Ovary (tissue), 3 donors: ENCODE results near the gene OLFM1.

ENCODE experiments used
- CTCF ChIP-seq, 3 donors: fragments of 450-650 bp in 2 of 3; fragments of 200-600 bp in 1 of 3; IDR thresholded peaks; one replicate each; pipeline versions ENCODE4 v1.5.1 to v1.8.0; 2016 to 2022; ENCODE audit warnings: antibody characterized with exemption in 3 of 3, mild to moderate bottlenecking in 1 of 3
- EP300 ChIP-seq: sonication (generic); formaldehyde crosslinking; IDR thresholded peaks from one replicate; pipeline ENCODE4 v1.6.1; 2017; ENCODE audit warnings: antibody characterized with exemption
- POLR2A ChIP-seq: fragments of 450-650 bp; IDR thresholded peaks from one replicate; pipeline ENCODE4 v1.6.1; 2017; ENCODE audit warnings: antibody characterized with exemption, mild to moderate bottlenecking, moderate library complexity
- donor health status: DM: no; HTN: no; CAD: no.

GRCh38 chr9:135101486-135101885 is 14.0 kb downstream of the OLFM1 start:
- no peak for TF ChIP-seq CTCF (IDR thresholded peaks at IDR 0.05)
- no peak for TF ChIP-seq POLR2A
- TF ChIP-seq EP300, result no peak
